Mesothelial cell of epicardium (in vitro differentiated cells): Measurements from ENCODE around the gene TAPT1. TPM values are rescaled to one million over a fixed set of nuclear protein-coding genes. Genes with fewer than 3 reads are reported as not detected.

Source experiments
- DNase-seq, 2 experiments: peaks; one replicate each; pipeline ENCODE4 v3.0.0; 2021; ENCODE audit warnings: low spot score in 2 of 2; ENCODE audit not compliant: unreplicated experiment in 2 of 2
- H3K27ac Mint-ChIP-seq: 2 replicates; pipeline ENCODE4 v1.8.0; 2021; ENCODE audit warnings: mixed read lengths
- H3K27me3 Mint-ChIP-seq: 2 replicates; pipeline ENCODE4 v1.8.0; 2021; ENCODE audit warnings: low read depth, mixed read lengths
- H3K36me3 Mint-ChIP-seq: 2 replicates; pipeline ENCODE4 v1.8.0; 2021; ENCODE audit warnings: mixed read lengths
- H3K4me1 Mint-ChIP-seq: 2 replicates; pipeline ENCODE4 v1.8.0; 2021; ENCODE audit warnings: mixed read lengths
- H3K4me3 Mint-ChIP-seq: 2 replicates; pipeline ENCODE4 v1.8.0; 2021; ENCODE audit warnings: mild to moderate bottlenecking, moderate library complexity, mixed read lengths
- H3K9me3 Mint-ChIP-seq: 2 replicates; pipeline ENCODE4 v1.8.0; 2021; ENCODE audit warnings: mixed read lengths
- total RNA-seq: library from RNA; stranded (reverse); gene quantifications from 3 replicates; pipeline ENCODE4 v1.2.1, GENCODE V29; 2021
- TF ChIP-seq, protein P1 (sequence below): fragments of 200-600 bp; sonication (generic); IDR thresholded peaks from one replicate; pipeline ENCODE4 v1.5.0; 2021; ENCODE audit warnings: antibody characterized with exemption; ENCODE audit not compliant: unreplicated experiment

The TAPT1 gene
- total RNA-seq, 1 donor from 2014 or later, result 38.7 TPM

DNA sequence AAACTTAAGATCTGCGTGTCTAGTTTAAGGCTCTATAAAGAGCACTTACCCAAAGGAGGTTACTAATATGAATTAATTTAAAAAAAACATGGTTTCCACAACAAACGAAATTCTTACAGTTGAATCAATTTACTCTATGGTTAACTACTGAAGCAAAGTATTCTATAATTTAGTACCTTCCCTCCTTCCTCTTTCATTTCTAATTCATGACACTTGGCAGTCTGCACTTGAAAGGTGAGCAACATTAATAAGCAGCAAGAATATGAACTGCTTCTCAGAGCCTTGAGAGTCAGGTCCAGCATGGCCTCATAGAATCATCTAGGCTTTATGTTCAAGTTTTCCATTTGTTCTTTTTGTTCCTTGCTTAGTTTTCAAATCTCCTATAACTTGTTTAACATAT, 42.7 kb downstream of the TAPT1 start:
- no peaks in the 10 kb centered on the region for H3K27me3 Mint-ChIP-seq
- H3K9me3 Mint-ChIP-seq, result no peaks in the 10 kb centered on the region
- no peak for DNase-seq

DNA sequence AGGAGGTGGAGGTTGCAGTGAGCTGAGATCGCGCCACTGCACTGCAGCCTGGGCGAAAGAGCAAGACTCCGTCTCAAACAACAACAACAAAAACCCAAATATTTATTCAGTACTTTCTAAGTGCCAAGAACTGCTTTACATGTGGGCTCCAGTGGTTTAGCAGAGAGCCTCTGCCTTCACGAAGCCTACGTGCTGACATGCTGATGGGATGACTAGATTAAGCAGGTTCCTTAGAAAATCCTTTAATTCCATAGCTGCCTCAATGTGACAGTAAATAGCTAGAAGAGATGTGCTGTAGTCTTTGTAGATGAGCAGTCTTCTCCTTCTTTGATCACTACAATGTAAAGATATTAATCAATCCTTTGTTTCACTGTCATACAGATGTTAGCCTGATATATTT, 49.6 kb downstream of the TAPT1 start:
- Mint-ChIP-seq H3K9me3 (no peaks in the 10 kb centered on the region), H3K36me3 (peaks cover 7% of the 10 kb centered on the region), H3K4me1 (no peaks in the 10 kb centered on the region), H3K27me3 (no peaks in the 10 kb centered on the region), H3K27ac (no peak overlapping the region), H3K4me3 (no peak overlapping the region)
- TF ChIP-seq, protein P1, sequence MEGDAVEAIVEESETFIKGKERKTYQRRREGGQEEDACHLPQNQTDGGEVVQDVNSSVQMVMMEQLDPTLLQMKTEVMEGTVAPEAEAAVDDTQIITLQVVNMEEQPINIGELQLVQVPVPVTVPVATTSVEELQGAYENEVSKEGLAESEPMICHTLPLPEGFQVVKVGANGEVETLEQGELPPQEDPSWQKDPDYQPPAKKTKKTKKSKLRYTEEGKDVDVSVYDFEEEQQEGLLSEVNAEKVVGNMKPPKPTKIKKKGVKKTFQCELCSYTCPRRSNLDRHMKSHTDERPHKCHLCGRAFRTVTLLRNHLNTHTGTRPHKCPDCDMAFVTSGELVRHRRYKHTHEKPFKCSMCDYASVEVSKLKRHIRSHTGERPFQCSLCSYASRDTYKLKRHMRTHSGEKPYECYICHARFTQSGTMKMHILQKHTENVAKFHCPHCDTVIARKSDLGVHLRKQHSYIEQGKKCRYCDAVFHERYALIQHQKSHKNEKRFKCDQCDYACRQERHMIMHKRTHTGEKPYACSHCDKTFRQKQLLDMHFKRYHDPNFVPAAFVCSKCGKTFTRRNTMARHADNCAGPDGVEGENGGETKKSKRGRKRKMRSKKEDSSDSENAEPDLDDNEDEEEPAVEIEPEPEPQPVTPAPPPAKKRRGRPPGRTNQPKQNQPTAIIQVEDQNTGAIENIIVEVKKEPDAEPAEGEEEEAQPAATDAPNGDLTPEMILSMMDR, result no peak
- no peak for DNase-seq

More for the DNA sequence above, 42.7 kb downstream of the TAPT1 start:
- no peak overlapping the region for H3K27ac Mint-ChIP-seq
- H3K36me3 Mint-ChIP-seq, result peaks cover 9% of the 10 kb centered on the region
- H3K4me3 Mint-ChIP-seq, result no peak overlapping the region
- H3K4me1 Mint-ChIP-seq, result no peaks in the 10 kb centered on the region
- TF ChIP-seq, protein P1, result no peak

DNA sequence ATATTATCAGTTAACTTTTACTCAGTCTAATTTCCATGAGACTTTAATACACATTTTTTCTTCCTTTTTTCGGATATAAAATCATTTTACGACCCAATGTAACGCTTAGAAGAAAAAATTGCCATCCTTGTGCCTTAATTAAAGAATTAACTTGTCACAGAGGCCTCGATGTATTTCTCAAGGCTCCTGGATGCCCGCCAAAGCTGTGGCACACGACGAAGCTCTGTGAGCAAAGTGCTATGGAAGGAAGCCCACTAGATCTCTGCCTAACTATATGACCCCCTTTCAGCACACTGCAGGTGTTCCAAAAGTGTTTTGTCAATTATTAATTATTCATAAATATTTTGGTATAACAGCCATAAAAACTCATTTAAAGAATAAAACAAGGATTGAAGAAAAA, 54.4 kb downstream of the TAPT1 start:
- no peak for DNase-seq
- peaks cover 23% of the 10 kb centered on the region for H3K36me3 Mint-ChIP-seq
- no peaks in the 10 kb centered on the region for H3K9me3 Mint-ChIP-seq
- no peak overlapping the region for H3K4me3 Mint-ChIP-seq
- H3K27ac Mint-ChIP-seq, result no peak overlapping the region
- TF ChIP-seq, protein P1, result no peak
- H3K4me1 Mint-ChIP-seq, result no peaks in the 10 kb centered on the region
- H3K27me3 Mint-ChIP-seq, result no peaks in the 10 kb centered on the region

DNA sequence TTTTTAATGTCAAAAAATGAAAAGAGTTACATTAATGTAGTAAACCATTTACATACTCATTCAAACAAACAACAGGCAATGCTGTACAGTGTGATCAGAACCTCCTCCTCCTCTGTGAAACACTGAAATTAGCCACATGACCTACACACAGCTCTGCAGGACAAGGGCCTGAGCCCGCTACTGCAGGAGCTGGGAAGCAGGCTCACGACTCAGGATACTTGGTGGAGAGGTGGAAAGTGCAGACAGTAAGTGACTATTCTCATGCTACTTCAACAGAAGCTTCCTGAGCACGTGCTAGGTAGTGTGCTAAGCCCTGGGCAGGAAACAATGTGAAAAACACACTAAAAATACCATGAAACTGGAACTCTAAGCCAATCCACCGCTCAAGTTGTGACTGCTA, 56.8 kb downstream of the TAPT1 start:
- TF ChIP-seq, protein P1, result no peak
- no peak overlapping the region for H3K4me3 Mint-ChIP-seq
- H3K9me3 Mint-ChIP-seq, result no peaks in the 10 kb centered on the region
- H3K36me3 Mint-ChIP-seq, result peaks cover 38% of the 10 kb centered on the region
- DNase-seq, result no peak
- H3K4me1 Mint-ChIP-seq, result no peaks in the 10 kb centered on the region
- H3K27ac Mint-ChIP-seq, result no peak overlapping the region
- no peaks in the 10 kb centered on the region for H3K27me3 Mint-ChIP-seq

DNA sequence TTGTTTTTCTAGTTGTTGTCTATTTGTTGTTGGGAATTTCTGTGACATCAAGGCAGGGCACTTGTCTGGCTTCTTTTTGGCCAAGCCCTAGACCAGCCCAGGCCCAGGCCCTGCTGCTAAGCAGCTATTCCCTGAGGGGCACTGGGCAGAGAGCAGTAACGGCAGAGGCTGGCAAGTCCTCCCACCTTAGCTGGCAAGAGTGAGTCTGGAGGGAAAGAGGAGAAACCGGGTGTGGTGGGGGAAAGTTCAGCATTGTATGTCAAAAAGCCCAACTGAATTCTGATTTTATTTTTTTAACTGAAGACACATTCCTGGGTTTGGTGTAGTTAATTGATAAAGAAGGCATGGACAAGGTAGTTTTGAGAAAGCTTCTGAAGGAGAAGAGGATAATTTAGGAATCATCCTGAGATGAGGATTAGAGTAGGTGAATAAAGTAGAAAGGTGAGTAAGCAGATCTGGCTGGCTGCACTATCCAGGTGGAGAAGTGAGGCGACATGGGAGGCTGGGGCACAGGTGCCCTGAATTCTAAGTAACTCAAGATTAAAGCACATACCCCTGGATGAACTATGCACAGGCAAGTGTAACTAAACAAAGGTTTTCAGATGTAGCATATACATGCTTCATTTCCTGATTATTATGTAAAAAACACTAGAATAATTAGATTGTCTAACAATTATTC, 57.4 kb downstream of the TAPT1 start:
- no peaks in the 10 kb centered on the region for H3K27me3 Mint-ChIP-seq
- H3K27ac Mint-ChIP-seq, result no peak overlapping the region
- H3K4me1 Mint-ChIP-seq, result no peaks in the 10 kb centered on the region
- DNase-seq, result no peak
- H3K4me3 Mint-ChIP-seq, result no peak overlapping the region
- peaks cover 42% of the 10 kb centered on the region for H3K36me3 Mint-ChIP-seq
- no peaks in the 10 kb centered on the region for H3K9me3 Mint-ChIP-seq
- TF ChIP-seq, protein P1, result no peak
